HG03571 (cell line): ENCODE measurements around the gene ACTA1.
"Not testable (repeated sequence)": the region's sequence is repeated elsewhere in the genome, so short reads cannot be mapped to it uniquely, and the experiment has no call there.

ENCODE experiments used
- ATAC-seq: cut with Tn5 transposase; IDR thresholded peaks from one replicate; pipeline ENCODE4 v1.9.1; 2021; ENCODE audit not compliant: unreplicated experiment

The ACTA1 gene

GRCh38 chr1:229409616-229410369, 24.1 kb downstream of the ACTA1 start:
- ATAC-seq = no peak

- no peak for ATAC-seq
These were observed 25.3 kb downstream of the ACTA1 start for GRCh38 chr1:229408458-229409037.

GRCh38 chr1:229407206-229408026, 26.5 kb downstream of the ACTA1 start:
- ATAC-seq = no peak

- ATAC-seq = no peak
These were observed 27.1 kb downstream of the ACTA1 start for GRCh38 chr1:229406798-229407197.

- ATAC-seq = no peak
These were observed 30.3 kb downstream of the ACTA1 start for GRCh38 chr1:229403573-229403972.

GRCh38 chr1:229402993-229403392, 30.9 kb downstream of the ACTA1 start:
- ATAC-seq = no peak

GRCh38 chr1:229402329-229402728, 31.6 kb downstream of the ACTA1 start:
- not testable (repeated sequence) for ATAC-seq

- no peak for ATAC-seq
These were observed 36.1 kb downstream of the ACTA1 start for GRCh38 chr1:229397762-229398161.

GRCh38 chr1:229396585-229397206, 37.2 kb downstream of the ACTA1 start:
- ATAC-seq = no peak

GRCh38 chr1:229394517-229394916, 39.4 kb downstream of the ACTA1 start:
- not testable (repeated sequence) for ATAC-seq

- no peak for ATAC-seq
These were observed 41.0 kb downstream of the ACTA1 start for GRCh38 chr1:229392936-229393335.

- no peak for ATAC-seq
These were observed 43.8 kb downstream of the ACTA1 start for GRCh38 chr1:229390130-229390529.

- ATAC-seq = no peak
These were observed 44.9 kb downstream of the ACTA1 start for GRCh38 chr1:229388897-229389580.

GRCh38 chr1:229385853-229386456, 47.9 kb downstream of the ACTA1 start:
- ATAC-seq = no peak

GRCh38 chr1:229384822-229385221, 49.1 kb downstream of the ACTA1 start:
- ATAC-seq = no peak

- no peak for ATAC-seq
These were observed 49.9 kb downstream of the ACTA1 start for GRCh38 chr1:229383961-229384360.

GRCh38 chr1:229383188-229383587, 50.7 kb downstream of the ACTA1 start:
- ATAC-seq = no peak
